HFF-Myc (cell line): ENCODE results near the gene KIF21B.
"Not testable (repeated sequence)": the region's sequence is repeated elsewhere in the genome, so short reads cannot be mapped to it uniquely, and the experiment has no call there.

Experiments
- DNase-seq: peaks from one replicate; pipeline ENCODE4 v3.0.0-alpha.2; 2011; ENCODE audit warnings: low read depth; ENCODE audit errors: extremely low read depth
- H3K4me3 ChIP-seq: replicated peaks from 2 replicates; pipeline ENCODE4 v1.5.1; 2011; ENCODE audit warnings: low read depth, mild to moderate bottlenecking, control low read depth, low read length
- CTCF ChIP-seq: IDR thresholded peaks from 2 replicates; pipeline ENCODE4 v1.5.1; 2012; ENCODE audit warnings: mild to moderate bottlenecking, low read depth, low read length, control low read depth; ENCODE audit errors: missing control alignments

KIF21B gene

GRCh38 chr1:200934676-200935245 lies 88.8 kb downstream of the KIF21B start:
- H3K4me3 ChIP-seq, result no peak overlapping the region
- DNase-seq, result no peak
- TF ChIP-seq CTCF, result no peak

GRCh38 chr1:200931776-200932175 lies 91.7 kb downstream of the KIF21B start:
- no peak overlapping the region for H3K4me3 ChIP-seq
- DNase-seq, result no peak
- TF ChIP-seq CTCF, result no peak

- DNase-seq, H3K4me3 ChIP-seq: not testable (repeated sequence)
These were observed 93.2 kb downstream of the KIF21B start for GRCh38 chr1:200930285-200930684.

GRCh38 chr1:200929530-200930278 lies 93.8 kb downstream of the KIF21B start:
- TF ChIP-seq CTCF, result no peak
- no peak overlapping the region for H3K4me3 ChIP-seq
- DNase-seq, result no peak

GRCh38 chr1:200925831-200926230 lies 97.7 kb downstream of the KIF21B start:
- DNase-seq, result no peak
- H3K4me3 ChIP-seq, result no peak overlapping the region
- TF ChIP-seq CTCF, result no peak

- DNase-seq, result no peak
- H3K4me3 ChIP-seq, result no peak overlapping the region
- no peak for TF ChIP-seq CTCF
These were observed 99.9 kb downstream of the KIF21B start for GRCh38 chr1:200923601-200924000.

GRCh38 chr1:200922406-200922805 lies 101.1 kb downstream of the KIF21B start:
- no peak overlapping the region for H3K4me3 ChIP-seq
- DNase-seq, result no peak
- TF ChIP-seq CTCF, result no peak
